ENCODE measurements around the gene ITGBL1.

Gene ITGBL1

GRCh38 chr13:101640788-101641400 lies 188.4 kb downstream of the ITGBL1 start:
- DNase-seq (ENCODE audit: insufficient read length) (no peak), FAIRE-seq (no peak)
- no peak for TF ChIP-seq TAF1 (IDR thresholded peaks at IDR 0.05; ENCODE audit: borderline replicate concordance, low read depth, low read length)
- TF ChIP-seq POLR2A (IDR thresholded peaks at IDR 0.05; ENCODE audit: low read depth, low read length): no peak
- TF ChIP-seq POLR2AphosphoS5 (IDR thresholded peaks at IDR 0.05; ENCODE audit: low read depth, low read length): no peak

- TF ChIP-seq TAF1 (IDR thresholded peaks at IDR 0.05; ENCODE audit: borderline replicate concordance, low read depth, low read length): no peak
- no peak for TF ChIP-seq POLR2AphosphoS5 (IDR thresholded peaks at IDR 0.05; ENCODE audit: low read depth, low read length)
- no peak for TF ChIP-seq POLR2A (IDR thresholded peaks at IDR 0.05; ENCODE audit: low read depth, low read length)
- DNase-seq (ENCODE audit: insufficient read length): no peak
- FAIRE-seq: no peak
These were observed 193.4 kb downstream of the ITGBL1 start for GRCh38 chr13:101645871-101646270.

GRCh38 chr13:101647760-101648159 lies 195.3 kb downstream of the ITGBL1 start:
- FAIRE-seq (no peak), DNase-seq (ENCODE audit: insufficient read length) (no peak)
- TF ChIP-seq POLR2A (IDR thresholded peaks at IDR 0.05; ENCODE audit: low read depth, low read length) (no peak), POLR2AphosphoS5 (IDR thresholded peaks at IDR 0.05; ENCODE audit: low read depth, low read length) (no peak), TAF1 (IDR thresholded peaks at IDR 0.05; ENCODE audit: borderline replicate concordance, low read depth, low read length) (no peak)

DNA sequence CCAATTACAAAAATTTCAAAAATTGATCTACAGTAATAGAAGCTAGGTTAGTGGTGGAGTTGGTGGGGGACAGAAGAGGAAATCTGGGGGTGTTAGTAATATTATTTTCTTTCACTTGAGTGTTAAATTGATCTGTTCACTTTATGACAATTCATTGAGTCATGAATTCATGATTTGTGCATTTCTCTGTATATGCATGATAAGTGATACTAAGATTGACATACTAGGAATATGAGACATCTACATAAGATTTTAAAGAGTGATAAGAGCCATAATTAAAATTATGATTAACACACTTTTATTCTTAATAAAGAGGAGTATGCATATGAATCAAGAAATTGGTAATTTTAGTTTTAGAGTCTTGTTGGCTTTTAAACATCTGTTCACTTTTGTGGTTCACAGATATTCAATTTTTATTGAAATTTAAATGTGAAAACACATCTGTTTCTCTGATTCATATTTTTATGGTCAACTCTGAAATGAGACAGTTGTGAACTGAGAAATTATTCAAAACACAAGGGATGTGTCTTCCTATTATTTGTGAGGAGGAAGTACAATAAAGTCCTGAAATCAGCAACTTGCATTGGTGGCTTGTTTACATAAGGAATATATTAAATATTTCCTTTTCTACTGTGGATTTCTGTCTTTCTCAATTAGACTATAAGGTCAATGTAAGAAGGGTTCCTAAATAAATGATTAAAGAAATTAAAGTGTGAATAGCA lies 196.5 kb downstream of the ITGBL1 start:
- FAIRE-seq (no peak), DNase-seq (ENCODE audit: insufficient read length) (no peak)
- TF ChIP-seq TAF1 (IDR thresholded peaks at IDR 0.05; ENCODE audit: borderline replicate concordance, low read depth, low read length): no peak
- no peak for TF ChIP-seq POLR2A (IDR thresholded peaks at IDR 0.05; ENCODE audit: low read depth, low read length)
- no peak for TF ChIP-seq POLR2AphosphoS5 (IDR thresholded peaks at IDR 0.05; ENCODE audit: low read depth, low read length)

DNA sequence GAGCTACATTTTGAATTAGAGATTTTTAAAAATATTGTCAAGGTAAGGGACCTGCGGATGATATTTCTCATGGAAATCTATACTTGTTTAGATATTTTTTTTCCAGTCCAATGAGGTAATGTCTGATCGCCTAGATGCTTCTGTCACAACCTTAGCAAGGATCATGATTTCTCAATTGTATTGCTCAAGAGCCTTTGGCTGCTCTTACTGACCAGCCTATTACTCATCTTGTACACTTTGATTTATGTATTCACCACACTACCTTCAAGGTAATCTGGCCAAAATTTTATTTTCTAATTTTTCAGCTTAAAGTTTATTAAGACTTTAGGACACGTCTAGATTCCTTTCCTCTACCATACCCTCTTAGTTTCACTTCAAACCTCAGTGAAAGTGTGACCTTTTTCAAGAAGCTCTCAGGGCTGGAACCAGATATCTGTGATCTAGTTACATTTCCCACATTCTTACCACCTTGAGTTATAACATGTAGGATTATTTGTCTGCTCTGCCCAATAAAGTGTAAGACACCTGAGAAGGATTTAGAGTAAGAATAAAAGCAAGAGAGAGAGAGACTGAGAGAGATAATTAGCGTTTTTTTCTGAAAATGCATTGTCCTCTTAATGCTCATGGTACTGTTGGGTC lies 197.1 kb downstream of the ITGBL1 start:
- TF ChIP-seq POLR2A (IDR thresholded peaks at IDR 0.05; ENCODE audit: low read depth, low read length) (no peak), TAF1 (IDR thresholded peaks at IDR 0.05; ENCODE audit: borderline replicate concordance, low read depth, low read length) (no peak), POLR2AphosphoS5 (IDR thresholded peaks at IDR 0.05; ENCODE audit: low read depth, low read length) (no peak)
- FAIRE-seq: no peak

GRCh38 chr13:101654883-101655282 lies 202.4 kb downstream of the ITGBL1 start:
- DNase-seq (ENCODE audit: insufficient read length) (no peak), FAIRE-seq (no peak)
- TF ChIP-seq POLR2A (IDR thresholded peaks at IDR 0.05; ENCODE audit: low read depth, low read length): no peak
- no peak for TF ChIP-seq POLR2AphosphoS5 (IDR thresholded peaks at IDR 0.05; ENCODE audit: low read depth, low read length)
- no peak for TF ChIP-seq TAF1 (IDR thresholded peaks at IDR 0.05; ENCODE audit: borderline replicate concordance, low read depth, low read length)

More for the DNA sequence above, 197.1 kb downstream of the ITGBL1 start:
- no peak for DNase-seq (ENCODE audit: insufficient read length)

- TF ChIP-seq TAF1 (IDR thresholded peaks at IDR 0.05; ENCODE audit: borderline replicate concordance, low read depth, low read length): no peak
- TF ChIP-seq POLR2AphosphoS5 (IDR thresholded peaks at IDR 0.05; ENCODE audit: low read depth, low read length): no peak
- no peak for TF ChIP-seq POLR2A (IDR thresholded peaks at IDR 0.05; ENCODE audit: low read depth, low read length)
- FAIRE-seq: no peak
- no peak for DNase-seq (ENCODE audit: insufficient read length)
These were observed 203.0 kb downstream of the ITGBL1 start for GRCh38 chr13:101655435-101655834.

DNA sequence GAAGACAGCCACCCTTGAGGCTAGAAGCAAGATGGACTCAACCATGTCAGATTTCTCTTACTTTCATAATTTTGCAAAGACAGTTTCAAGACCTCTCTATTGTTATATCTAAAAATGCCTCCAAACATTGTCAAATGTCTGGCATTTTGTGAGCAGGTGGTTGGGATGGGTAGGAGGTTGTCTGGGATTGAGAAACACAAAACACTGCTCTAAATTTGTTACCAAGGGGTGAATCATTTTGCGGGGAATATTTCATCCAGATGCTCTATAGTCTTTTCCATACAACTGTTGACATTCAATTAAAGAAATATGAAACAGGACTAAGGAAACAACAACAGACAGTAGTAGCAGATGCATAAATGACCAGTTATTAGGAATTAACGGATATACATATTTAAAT lies 208.2 kb downstream of the ITGBL1 start:
- DNase-seq (ENCODE audit: insufficient read length) (no peak), FAIRE-seq (no peak)
- TF ChIP-seq POLR2A (IDR thresholded peaks at IDR 0.05; ENCODE audit: low read depth, low read length): no peak
- TF ChIP-seq POLR2AphosphoS5 (IDR thresholded peaks at IDR 0.05; ENCODE audit: low read depth, low read length): no peak
- no peak for TF ChIP-seq TAF1 (IDR thresholded peaks at IDR 0.05; ENCODE audit: borderline replicate concordance, low read depth, low read length)

- FAIRE-seq (no peak), DNase-seq (ENCODE audit: insufficient read length) (no peak)
- TF ChIP-seq POLR2AphosphoS5 (IDR thresholded peaks at IDR 0.05; ENCODE audit: low read depth, low read length) (no peak), TAF1 (IDR thresholded peaks at IDR 0.05; ENCODE audit: borderline replicate concordance, low read depth, low read length) (no peak), POLR2A (IDR thresholded peaks at IDR 0.05; ENCODE audit: low read depth, low read length) (no peak)
These were observed 209.4 kb downstream of the ITGBL1 start for GRCh38 chr13:101661839-101662238.

DNA sequence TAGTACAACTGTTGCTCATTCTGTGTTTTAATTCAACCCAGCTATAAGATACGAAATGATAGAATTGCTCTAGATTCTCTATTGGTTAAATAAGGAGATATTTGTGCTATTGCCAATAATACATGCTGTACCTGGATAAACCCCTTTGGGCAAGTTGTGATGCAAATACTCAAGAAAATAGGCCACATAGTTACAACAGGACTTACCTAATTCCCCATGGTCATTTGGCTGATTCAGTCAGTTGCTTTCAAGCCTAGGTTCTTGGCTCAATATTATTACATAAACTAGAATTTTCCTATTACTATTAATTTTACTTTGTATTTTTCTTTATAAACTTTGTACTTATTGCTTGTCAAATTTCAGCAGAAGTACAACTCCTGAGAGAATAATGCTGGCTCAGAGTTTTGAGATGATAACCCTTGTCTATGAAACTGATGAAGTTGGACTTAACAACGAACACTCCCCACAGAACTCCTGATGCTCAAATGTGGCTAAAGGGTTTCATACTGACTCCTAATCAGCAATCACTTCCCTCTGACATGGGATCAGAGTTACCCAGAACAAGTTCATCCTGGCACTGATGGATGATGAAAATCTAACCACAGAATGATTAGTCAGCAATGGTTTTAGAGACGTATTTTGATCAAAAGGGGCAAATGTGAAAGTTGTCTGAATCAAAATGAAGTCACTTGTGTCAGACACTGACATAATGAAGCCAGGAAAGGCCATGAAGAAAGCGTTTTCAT lies 221.1 kb downstream of the ITGBL1 start:
- TF ChIP-seq POLR2A (IDR thresholded peaks at IDR 0.05; ENCODE audit: low read depth, low read length) (no peak), TAF1 (IDR thresholded peaks at IDR 0.05; ENCODE audit: borderline replicate concordance, low read depth, low read length) (no peak), POLR2AphosphoS5 (IDR thresholded peaks at IDR 0.05; ENCODE audit: low read depth, low read length) (no peak)
- DNase-seq (ENCODE audit: insufficient read length) (no peak), FAIRE-seq (no peak)

GRCh38 chr13:101681834-101682233 lies 229.4 kb downstream of the ITGBL1 start:
- TF ChIP-seq TAF1 (IDR thresholded peaks at IDR 0.05; ENCODE audit: borderline replicate concordance, low read depth, low read length) (no peak), POLR2AphosphoS5 (IDR thresholded peaks at IDR 0.05; ENCODE audit: low read depth, low read length) (no peak), POLR2A (IDR thresholded peaks at IDR 0.05; ENCODE audit: low read depth, low read length) (no peak)
- DNase-seq (ENCODE audit: insufficient read length) (no peak), FAIRE-seq (no peak)
